SU-DHL-6 (cell line): ENCODE data around the gene HMCN2.

Experiments
- H2AFZ ChIP-seq: fragments of 200-600 bp; sonication (generic); 2 replicates; pipeline ENCODE4 v1.6.1; 2014; ENCODE audit warnings: low read depth, mild to moderate bottlenecking, moderate library complexity, mixed read lengths, antibody characterized with exemption, low read length; ENCODE audit not compliant: severe bottlenecking
- H3F3A ChIP-seq: fragments of 200-600 bp; shearing (Covaris generic); 2 replicates; pipeline ENCODE4 v1.6.0; 2016; ENCODE audit warnings: antibody characterized with exemption, mild to moderate bottlenecking; ENCODE audit not compliant: insufficient read depth
- H3K27ac ChIP-seq: fragments of 200-600 bp; sonication (generic); 2 replicates; pipeline ENCODE4 v1.5.1; 2016; ENCODE audit warnings: low read depth, mild to moderate bottlenecking, low read length, moderate library complexity, mixed read lengths
- H3K27me3 ChIP-seq: fragments of 200-600 bp; sonication (generic), shearing (Covaris generic); 2 replicates; pipeline ENCODE4 v1.6.0; 2014; ENCODE audit warnings: mild to moderate bottlenecking, low read length
- H3K36me3 ChIP-seq: fragments of 200-600 bp; sonication (generic); 2 replicates; pipeline ENCODE4 v1.6.1; 2014; ENCODE audit warnings: mild to moderate bottlenecking, low read length, mixed read lengths
- H3K4me2 ChIP-seq: fragments of 300-600, 200-600 bp; shearing (Covaris generic), sonication (generic); 2 replicates; pipeline ENCODE4 v1.6.0; 2014; ENCODE audit warnings: low read length, low read depth, mild to moderate bottlenecking; ENCODE audit not compliant: poor library complexity, severe bottlenecking
- H3K4me3 ChIP-seq: fragments of 200-600 bp; sonication (generic); 2 replicates; pipeline ENCODE4 v1.5.1; 2014; ENCODE audit warnings: antibody characterized with exemption, low read length, mild to moderate bottlenecking, mixed read lengths; ENCODE audit not compliant: insufficient read depth, poor library complexity, severe bottlenecking
- H3K79me2 ChIP-seq: fragments of 200-600 bp; sonication (generic); 2 replicates; pipeline ENCODE4 v1.6.1; 2014; ENCODE audit warnings: mild to moderate bottlenecking, low read length, moderate library complexity; ENCODE audit not compliant: insufficient read depth
- H3K9ac ChIP-seq: fragments of 200-600 bp; sonication (generic); 2 replicates; pipeline ENCODE4 v1.7.0; 2014; ENCODE audit warnings: mild to moderate bottlenecking, low read length
- H3K9me2 ChIP-seq: fragments of 200-600 bp; sonication (generic); replicated peaks from 2 replicates; pipeline ENCODE4 v1.6.1; 2014; ENCODE audit warnings: low read length; ENCODE audit not compliant: insufficient read depth
- H3K9me3 ChIP-seq: fragments of 200-600 bp; sonication (generic); 2 replicates; pipeline ENCODE4 v1.6.1; 2014; ENCODE audit warnings: low read length, mixed read lengths; ENCODE audit not compliant: insufficient read depth
- H4K20me1 ChIP-seq: fragments of 200-600 bp; sonication (generic); 2 replicates; pipeline ENCODE4 v1.6.1; 2014; ENCODE audit warnings: low read depth, mild to moderate bottlenecking, antibody characterized with exemption, low read length, moderate library complexity, mixed read lengths
- EZH2phosphoT487 ChIP-seq: fragments of 200-600 bp; sonication (generic), shearing (Covaris generic); conservative IDR thresholded peaks from 2 replicates; pipeline ENCODE4 v1.6.1; 2018; ENCODE audit warnings: mild to moderate bottlenecking, antibody characterized with exemption, low read length, moderate library complexity, mixed read lengths
- TF ChIP-seq, protein P1 (sequence below): fragments of 200-600 bp; sonication (generic); IDR thresholded peaks from one replicate; pipeline ENCODE4 v1.5.1; 2017; ENCODE audit warnings: antibody characterized with exemption, mild to moderate bottlenecking, low read length, moderate library complexity; ENCODE audit not compliant: insufficient read depth, poor library complexity, severe bottlenecking

The HMCN2 gene

DNA sequence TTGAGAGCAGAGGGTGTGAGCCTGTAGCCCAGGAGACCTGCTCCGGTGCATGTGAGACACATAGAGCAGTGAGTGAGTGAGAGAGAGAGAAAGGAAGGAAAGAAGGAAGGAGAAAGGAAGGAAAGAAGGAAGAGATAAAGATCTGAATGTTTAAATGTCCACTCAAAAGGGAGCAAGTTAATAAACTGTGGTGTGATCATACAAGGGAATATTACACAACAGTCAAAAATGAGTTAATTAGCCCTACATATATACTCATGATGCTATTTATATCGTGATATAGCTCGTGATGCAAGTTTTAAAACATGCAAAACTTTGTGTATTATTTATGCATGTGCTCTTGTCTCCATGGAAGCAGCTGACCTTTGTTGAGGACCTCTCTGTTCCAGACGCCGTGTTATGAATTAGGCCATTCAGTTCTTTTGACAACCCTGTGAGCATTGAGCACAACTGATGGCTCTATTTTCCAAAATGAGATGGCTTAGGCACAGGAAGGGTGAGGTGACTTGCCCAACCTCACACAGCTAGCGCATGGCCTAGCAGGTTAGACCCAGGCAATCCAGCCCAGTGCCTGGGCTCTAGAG, 70.6 kb downstream of the HMCN2 start:
- no peak overlapping the region for H3K9ac ChIP-seq
- no peak overlapping the region for H3K4me3 ChIP-seq
- H3K4me2 ChIP-seq = no peak overlapping the region
- H3K27ac ChIP-seq = no peak overlapping the region
- H4K20me1 ChIP-seq = no peaks in the 10 kb centered on the region
- H3F3A ChIP-seq = no peaks in the 10 kb centered on the region
- no peak overlapping the region for H2AFZ ChIP-seq
- no peaks in the 10 kb centered on the region for H3K79me2 ChIP-seq
- TF ChIP-seq, protein P1, sequence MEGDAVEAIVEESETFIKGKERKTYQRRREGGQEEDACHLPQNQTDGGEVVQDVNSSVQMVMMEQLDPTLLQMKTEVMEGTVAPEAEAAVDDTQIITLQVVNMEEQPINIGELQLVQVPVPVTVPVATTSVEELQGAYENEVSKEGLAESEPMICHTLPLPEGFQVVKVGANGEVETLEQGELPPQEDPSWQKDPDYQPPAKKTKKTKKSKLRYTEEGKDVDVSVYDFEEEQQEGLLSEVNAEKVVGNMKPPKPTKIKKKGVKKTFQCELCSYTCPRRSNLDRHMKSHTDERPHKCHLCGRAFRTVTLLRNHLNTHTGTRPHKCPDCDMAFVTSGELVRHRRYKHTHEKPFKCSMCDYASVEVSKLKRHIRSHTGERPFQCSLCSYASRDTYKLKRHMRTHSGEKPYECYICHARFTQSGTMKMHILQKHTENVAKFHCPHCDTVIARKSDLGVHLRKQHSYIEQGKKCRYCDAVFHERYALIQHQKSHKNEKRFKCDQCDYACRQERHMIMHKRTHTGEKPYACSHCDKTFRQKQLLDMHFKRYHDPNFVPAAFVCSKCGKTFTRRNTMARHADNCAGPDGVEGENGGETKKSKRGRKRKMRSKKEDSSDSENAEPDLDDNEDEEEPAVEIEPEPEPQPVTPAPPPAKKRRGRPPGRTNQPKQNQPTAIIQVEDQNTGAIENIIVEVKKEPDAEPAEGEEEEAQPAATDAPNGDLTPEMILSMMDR = no peak
- TF ChIP-seq EZH2phosphoT487 = no peak
- no peaks in the 10 kb centered on the region for H3K9me3 ChIP-seq
- H3K27me3 ChIP-seq = no peaks in the 10 kb centered on the region
- H3K36me3 ChIP-seq = no peaks in the 10 kb centered on the region
- no peaks in the 10 kb centered on the region for H3K9me2 ChIP-seq

DNA sequence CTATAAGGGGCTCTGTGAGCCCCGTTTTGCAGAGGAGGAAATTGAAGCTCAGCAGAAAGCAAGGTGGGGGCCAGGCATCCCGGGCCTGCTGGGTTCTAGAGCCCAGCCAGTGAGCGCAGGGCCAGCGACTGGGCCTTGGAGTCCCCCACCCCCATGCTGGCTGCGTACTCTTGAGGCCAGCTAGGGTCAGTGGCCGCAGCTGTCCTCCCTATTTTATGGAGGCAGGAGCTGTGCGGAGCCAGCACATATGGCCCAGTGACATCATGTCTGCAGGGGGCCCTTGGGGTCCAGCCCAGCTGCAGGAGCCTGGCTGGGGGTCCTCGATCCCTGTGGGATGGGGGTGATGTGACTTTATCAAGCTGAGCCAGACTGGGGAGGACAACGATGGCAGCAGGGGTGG, 71.3 kb downstream of the HMCN2 start:
- no peak overlapping the region for H3K27ac ChIP-seq
- H3K9me2 ChIP-seq = no peaks in the 10 kb centered on the region
- H3K79me2 ChIP-seq = no peaks in the 10 kb centered on the region
- no peaks in the 10 kb centered on the region for H3K27me3 ChIP-seq
- no peaks in the 10 kb centered on the region for H3F3A ChIP-seq
- H3K9ac ChIP-seq = no peak overlapping the region
- no peak for TF ChIP-seq EZH2phosphoT487
- TF ChIP-seq, protein P1 = no peak
- H3K4me2 ChIP-seq = no peak overlapping the region
- no peak overlapping the region for H2AFZ ChIP-seq
- no peaks in the 10 kb centered on the region for H3K36me3 ChIP-seq
- no peak overlapping the region for H3K4me3 ChIP-seq
- H3K9me3 ChIP-seq = no peaks in the 10 kb centered on the region
- H4K20me1 ChIP-seq = no peaks in the 10 kb centered on the region

DNA sequence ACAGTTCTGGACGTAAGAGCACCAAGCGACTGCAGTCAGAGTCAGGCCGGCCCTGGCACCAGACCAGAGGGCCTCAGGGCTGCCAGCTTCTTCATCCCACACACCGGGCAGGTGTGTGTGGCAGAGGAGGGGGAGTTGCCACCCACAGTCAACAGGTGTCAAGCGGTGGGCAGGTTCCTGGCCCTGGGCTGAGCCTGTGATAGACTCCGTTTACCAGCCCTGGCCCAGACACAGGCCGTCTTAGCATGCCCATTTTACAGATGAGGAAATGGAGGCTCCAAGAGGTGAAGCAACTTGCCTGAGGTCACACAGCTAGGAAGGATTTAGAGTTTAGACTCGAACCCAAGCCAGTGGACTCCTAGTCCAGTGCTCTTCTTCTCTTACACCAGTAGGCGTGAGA, 71.8 kb downstream of the HMCN2 start:
- Histone ChIP-seq H3K79me2 (no peaks in the 10 kb centered on the region), H3K27ac (no peak overlapping the region), H3K4me2 (no peak overlapping the region), H3F3A (no peaks in the 10 kb centered on the region), H3K4me3 (no peak overlapping the region), H3K9me3 (no peaks in the 10 kb centered on the region), H3K9me2 (no peaks in the 10 kb centered on the region), H2AFZ (no peak overlapping the region), H4K20me1 (no peaks in the 10 kb centered on the region), H3K9ac (no peak overlapping the region), H3K27me3 (no peaks in the 10 kb centered on the region), H3K36me3 (no peaks in the 10 kb centered on the region)
- TF ChIP-seq EZH2phosphoT487 = no peak
- TF ChIP-seq, protein P1 = no peak
